Neural cell (in vitro differentiated cells): Measurements from ENCODE around the gene ZNF785. TPM values are rescaled to one million over a fixed set of nuclear protein-coding genes. Genes with fewer than 3 reads are reported as not detected.

Experiments
- H2AFZ ChIP-seq: fragments of 200-600, 300-800 bp; sonication (generic), shearing (Covaris generic); 2 replicates; pipeline ENCODE4 v1.6.0; 2014; ENCODE audit warnings: low read depth, mild to moderate bottlenecking, antibody characterized with exemption, low read length, moderate library complexity
- H3F3A ChIP-seq: fragments of 200-600 bp; shearing (Covaris generic); 2 replicates; pipeline ENCODE4 v1.6.1; 2016; ENCODE audit warnings: mild to moderate bottlenecking, moderate library complexity, mixed read lengths, antibody characterized with exemption, low read length; ENCODE audit not compliant: insufficient read depth, poor library complexity, severe bottlenecking
- H3K27ac ChIP-seq: fragments of 200-600, 300-800 bp; sonication (generic), shearing (Covaris generic); 2 replicates; pipeline ENCODE4 v1.5.1; 2014; ENCODE audit warnings: mild to moderate bottlenecking, low read length, moderate library complexity
- H3K27me3 ChIP-seq: fragments of 300-800, 200-600 bp; sonication (generic), shearing (Covaris generic); 2 replicates; pipeline ENCODE4 v1.6.0; 2014; ENCODE audit warnings: mild to moderate bottlenecking, low read depth, low read length, moderate library complexity; ENCODE audit not compliant: insufficient read depth
- H3K36me3 ChIP-seq: fragments of 300-800, 200-600 bp; sonication (generic), shearing (Covaris generic); 2 replicates; pipeline ENCODE4 v1.5.1; 2014; ENCODE audit warnings: mild to moderate bottlenecking, antibody characterized with exemption, low read length, moderate library complexity; ENCODE audit not compliant: insufficient read depth
- H3K4me2 ChIP-seq: fragments of 300-800, 200-600 bp; sonication (generic), shearing (Covaris generic); 2 replicates; pipeline ENCODE4 v1.6.0; 2014; ENCODE audit warnings: mild to moderate bottlenecking, low read length
- H3K4me3 ChIP-seq: fragments of 300-800, 200-600 bp; sonication (generic), shearing (Covaris generic); 2 replicates; pipeline ENCODE4 v1.5.1; 2014; ENCODE audit warnings: mild to moderate bottlenecking, low read length, moderate library complexity
- H3K79me2 ChIP-seq: fragments of 200-600 bp; shearing (Covaris generic); replicated peaks from 2 replicates; pipeline ENCODE4 v1.6.0; 2014; ENCODE audit warnings: mild to moderate bottlenecking, low read length, moderate library complexity; ENCODE audit not compliant: insufficient read depth
- H3K9ac ChIP-seq: fragments of 300-800, 200-600 bp; sonication (generic), shearing (Covaris generic); 2 replicates; pipeline ENCODE4 v1.6.1; 2016; ENCODE audit warnings: mild to moderate bottlenecking, low read length, mixed read lengths
- H3K9me2 ChIP-seq: fragments of 200-600 bp; shearing (Covaris generic); 2 replicates; pipeline ENCODE4 v1.6.1; 2016; ENCODE audit warnings: mild to moderate bottlenecking, low read length, mixed read lengths; ENCODE audit not compliant: insufficient read depth
- H3K9me3 ChIP-seq: fragments of 200-600, 300-800 bp; sonication (generic), shearing (Covaris generic); 2 replicates; pipeline ENCODE4 v1.6.1; 2016; ENCODE audit warnings: mild to moderate bottlenecking, mixed run types, low read length, moderate library complexity, mixed read lengths
- H4K20me1 ChIP-seq: fragments of 200-600 bp; shearing (Covaris generic); 2 replicates; pipeline ENCODE4 v1.6.1; 2016; ENCODE audit warnings: mild to moderate bottlenecking, mixed run types; ENCODE audit not compliant: insufficient read depth
- EP300 ChIP-seq: fragments of 450-650 bp; conservative IDR thresholded peaks from 2 replicates; pipeline ENCODE4 v1.6.1; 2014; ENCODE audit warnings: antibody characterized with exemption, mild to moderate bottlenecking, moderate library complexity; ENCODE audit not compliant: poor library complexity, severe bottlenecking
- EZH2 ChIP-seq: fragments of 200-600, 300-800 bp; shearing (Covaris generic), sonication (generic); IDR thresholded peaks from 2 replicates; pipeline ENCODE4 v1.6.1; 2014; ENCODE audit warnings: antibody characterized with exemption, low read length, borderline replicate concordance, mild to moderate bottlenecking; ENCODE audit not compliant: insufficient read depth, poor library complexity, severe bottlenecking
- MXI1 ChIP-seq: fragments of 450-650 bp; conservative IDR thresholded peaks from 2 replicates; pipeline ENCODE4 v1.6.1; 2014; ENCODE audit warnings: antibody characterized with exemption, mild to moderate bottlenecking; ENCODE audit not compliant: poor library complexity, severe bottlenecking
- POLR2AphosphoS5 ChIP-seq: IDR thresholded peaks from 2 replicates; pipeline ENCODE4 v1.6.1; 2012
- RAD21 ChIP-seq: fragments of 450-650 bp; conservative IDR thresholded peaks from 2 replicates; pipeline ENCODE4 v1.6.1; 2014; ENCODE audit warnings: antibody characterized with exemption, mild to moderate bottlenecking, moderate library complexity
- SMC3 ChIP-seq: fragments of 450-650 bp; conservative IDR thresholded peaks from 2 replicates; pipeline ENCODE4 v1.6.1; 2014; ENCODE audit warnings: antibody characterized with exemption, mild to moderate bottlenecking, moderate library complexity; ENCODE audit not compliant: poor library complexity
- TAF1 ChIP-seq: IDR thresholded peaks from 2 replicates; pipeline ENCODE4 v1.6.1; 2012; ENCODE audit warnings: low read depth
- polyA plus RNA-seq: library from polyadenylated mRNA; depleted of rRNA; stranded (reverse); fragments of >200 nt; gene quantifications from 2 replicates; pipeline ENCODE4 v1.2.3, GENCODE V29; 2014
- TF ChIP-seq, protein P1 (sequence below): fragments of 450-650 bp; IDR thresholded peaks from 2 replicates; pipeline ENCODE4 v1.5.1; 2014; ENCODE audit warnings: antibody characterized with exemption, mild to moderate bottlenecking, moderate library complexity; ENCODE audit not compliant: poor library complexity, severe bottlenecking
- TF ChIP-seq, protein P2 (sequence below): IDR thresholded peaks from 2 replicates; pipeline ENCODE4 v1.6.1; 2012; ENCODE audit warnings: borderline replicate concordance

ZNF785 gene
- polyA plus RNA-seq, 1 donor from 2014 or later: 26.4 TPM

- Histone ChIP-seq H3K4me2 (no peak overlapping the region), H3K79me2 (no peaks in the 10 kb centered on the region), H3K9me3 (no peaks in the 10 kb centered on the region), H3K27me3 (no peaks in the 10 kb centered on the region), H3K27ac (no peak overlapping the region), H2AFZ (no peak overlapping the region), H3K9ac (no peak overlapping the region), H3F3A (peaks cover 4% of the 10 kb centered on the region), H3K36me3 (no peaks in the 10 kb centered on the region), H3K9me2 (no peaks in the 10 kb centered on the region), H4K20me1 (no peaks in the 10 kb centered on the region), H3K4me3 (no peak overlapping the region)
- no peak for TF ChIP-seq MXI1
- TF ChIP-seq, protein P1, sequence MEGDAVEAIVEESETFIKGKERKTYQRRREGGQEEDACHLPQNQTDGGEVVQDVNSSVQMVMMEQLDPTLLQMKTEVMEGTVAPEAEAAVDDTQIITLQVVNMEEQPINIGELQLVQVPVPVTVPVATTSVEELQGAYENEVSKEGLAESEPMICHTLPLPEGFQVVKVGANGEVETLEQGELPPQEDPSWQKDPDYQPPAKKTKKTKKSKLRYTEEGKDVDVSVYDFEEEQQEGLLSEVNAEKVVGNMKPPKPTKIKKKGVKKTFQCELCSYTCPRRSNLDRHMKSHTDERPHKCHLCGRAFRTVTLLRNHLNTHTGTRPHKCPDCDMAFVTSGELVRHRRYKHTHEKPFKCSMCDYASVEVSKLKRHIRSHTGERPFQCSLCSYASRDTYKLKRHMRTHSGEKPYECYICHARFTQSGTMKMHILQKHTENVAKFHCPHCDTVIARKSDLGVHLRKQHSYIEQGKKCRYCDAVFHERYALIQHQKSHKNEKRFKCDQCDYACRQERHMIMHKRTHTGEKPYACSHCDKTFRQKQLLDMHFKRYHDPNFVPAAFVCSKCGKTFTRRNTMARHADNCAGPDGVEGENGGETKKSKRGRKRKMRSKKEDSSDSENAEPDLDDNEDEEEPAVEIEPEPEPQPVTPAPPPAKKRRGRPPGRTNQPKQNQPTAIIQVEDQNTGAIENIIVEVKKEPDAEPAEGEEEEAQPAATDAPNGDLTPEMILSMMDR: no peak
- TF ChIP-seq SMC3: no peak
Observed at GRCh38 chr16:30574678-30575077, 10.8 kb downstream of the ZNF785 start.

GRCh38 chr16:30571445-30572322 is 13.8 kb downstream of the ZNF785 start, which contains the start of gene ZNF688:
TSS of gene ZNF688 (minus strand) at chr16:30571714. CDS start at chr16:30571629, 85 bp downstream.
- no peaks in the 10 kb centered on the region for H3K9me2 ChIP-seq
- H3K27me3 ChIP-seq: no peaks in the 10 kb centered on the region
- peak within 1 kb of the TSS; percentile 96 for H3K9ac ChIP-seq
- peaks cover 7% of the 10 kb centered on the region for H3F3A ChIP-seq
- peak within 1 kb of the TSS; percentile 96 for H3K4me2 ChIP-seq
- H3K9me3 ChIP-seq: no peaks in the 10 kb centered on the region
- H3K36me3 ChIP-seq: no peaks in the 10 kb centered on the region
- H3K4me3 ChIP-seq: peak within 1 kb of the TSS; percentile 79
- peak within 1 kb of the TSS; percentile 68 for H2AFZ ChIP-seq
- no peaks in the 10 kb centered on the region for H3K79me2 ChIP-seq
- peak within 1 kb of the TSS; percentile 98 for H3K27ac ChIP-seq
- no peaks in the 10 kb centered on the region for H4K20me1 ChIP-seq
- TF ChIP-seq POLR2AphosphoS5 (peak; percentile 28), TAF1 (peak; percentile 71), MXI1 (peak; percentile 99), RAD21 (peak; percentile 37), SMC3 (peak; percentile 49), EP300 (peak; percentile 54), EZH2 (no peak)
- TF ChIP-seq, protein P2, sequence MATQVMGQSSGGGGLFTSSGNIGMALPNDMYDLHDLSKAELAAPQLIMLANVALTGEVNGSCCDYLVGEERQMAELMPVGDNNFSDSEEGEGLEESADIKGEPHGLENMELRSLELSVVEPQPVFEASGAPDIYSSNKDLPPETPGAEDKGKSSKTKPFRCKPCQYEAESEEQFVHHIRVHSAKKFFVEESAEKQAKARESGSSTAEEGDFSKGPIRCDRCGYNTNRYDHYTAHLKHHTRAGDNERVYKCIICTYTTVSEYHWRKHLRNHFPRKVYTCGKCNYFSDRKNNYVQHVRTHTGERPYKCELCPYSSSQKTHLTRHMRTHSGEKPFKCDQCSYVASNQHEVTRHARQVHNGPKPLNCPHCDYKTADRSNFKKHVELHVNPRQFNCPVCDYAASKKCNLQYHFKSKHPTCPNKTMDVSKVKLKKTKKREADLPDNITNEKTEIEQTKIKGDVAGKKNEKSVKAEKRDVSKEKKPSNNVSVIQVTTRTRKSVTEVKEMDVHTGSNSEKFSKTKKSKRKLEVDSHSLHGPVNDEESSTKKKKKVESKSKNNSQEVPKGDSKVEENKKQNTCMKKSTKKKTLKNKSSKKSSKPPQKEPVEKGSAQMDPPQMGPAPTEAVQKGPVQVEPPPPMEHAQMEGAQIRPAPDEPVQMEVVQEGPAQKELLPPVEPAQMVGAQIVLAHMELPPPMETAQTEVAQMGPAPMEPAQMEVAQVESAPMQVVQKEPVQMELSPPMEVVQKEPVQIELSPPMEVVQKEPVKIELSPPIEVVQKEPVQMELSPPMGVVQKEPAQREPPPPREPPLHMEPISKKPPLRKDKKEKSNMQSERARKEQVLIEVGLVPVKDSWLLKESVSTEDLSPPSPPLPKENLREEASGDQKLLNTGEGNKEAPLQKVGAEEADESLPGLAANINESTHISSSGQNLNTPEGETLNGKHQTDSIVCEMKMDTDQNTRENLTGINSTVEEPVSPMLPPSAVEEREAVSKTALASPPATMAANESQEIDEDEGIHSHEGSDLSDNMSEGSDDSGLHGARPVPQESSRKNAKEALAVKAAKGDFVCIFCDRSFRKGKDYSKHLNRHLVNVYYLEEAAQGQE: peak; percentile 34
- TF ChIP-seq, protein P1: no peak
